GM12878 (cell line): ENCODE data around the gene PRKCE. TPM values are rescaled to one million over a fixed set of nuclear protein-coding genes. Genes with fewer than 3 reads are reported as not detected.

Experiments
- ATAC-seq: fragments of 200-7000 bp; cut with Tn5 transposase; 3 replicates; pipeline ENCODE4 v1.9.1; 2020; ENCODE audit warnings: mild to moderate bottlenecking, moderate library complexity
- BruUV-seq: library from RNA; stranded (reverse); fragments of 400-500 nt; replicated peaks from 2 replicates; lab custom pipeline; 2021; lab: Mats Ljungman, UMichigan
- CTCF ChIA-PET: fragments of 300-600 bp; sonication (Branson Sonifier 250); formaldehyde crosslinking; extraction: SDS; loops from one replicate; lab custom pipeline; 2021; ENCODE audit warnings: inconsistent platforms; lab: Yijun Ruan, JAX
- POLR2A ChIA-PET: fragments of 350-600 bp; formaldehyde crosslinking; extraction: SDS; loops from one replicate; lab custom pipeline; 2021; ENCODE audit warnings: inconsistent platforms; lab: Charles Lee
- RAD21 ChIA-PET: fragments of 300-600 bp; sonication (Branson Sonifier 250); formaldehyde crosslinking; loops from one replicate; lab custom pipeline; 2023; ENCODE audit warnings: antibody characterized with exemption; ENCODE audit not compliant: unreplicated experiment; lab: Charles Lee
- SMC1A ChIA-PET: fragments of 300-600 bp; sonication (Branson Sonifier 250); formaldehyde crosslinking; loops from one replicate; lab custom pipeline; 2023; ENCODE audit not compliant: unreplicated experiment, uncharacterized antibody; lab: Charles Lee
- DNase-seq: peaks from one replicate; pipeline ENCODE4 v3.0.0-alpha.2; 2011; ENCODE audit warnings: low read depth, low spot score
- FAIRE-seq: peaks from 3 replicates; lab custom pipeline; 2011; peaks lifted over from hg19 to GRCh38; lab: Jason Lieb, UNC
- H2AFZ ChIP-seq: 2 replicates; pipeline ENCODE4 v1.6.0; 2011; ENCODE audit warnings: low read depth, low read length, control low read depth; ENCODE audit not compliant: control insufficient read depth
- H3K27ac ChIP-seq: 2 replicates; pipeline ENCODE4 v1.5.1; 2011; ENCODE audit warnings: control low read depth; ENCODE audit not compliant: control insufficient read depth, insufficient read depth
- H3K27me3 ChIP-seq, 2 experiments: replicated peaks in 1 of 2; 2 replicates each; pipeline versions ENCODE4 v1.6.0 to v1.6.1; 2011; ENCODE audit warnings: low read length in 1 of 2; ENCODE audit not compliant: control insufficient read depth in 2 of 2, insufficient read depth in 2 of 2
- H3K36me3 ChIP-seq, 2 experiments: 2 replicates each; pipeline ENCODE4 v1.5.1; 2011; ENCODE audit warnings: low read length in 1 of 2; ENCODE audit not compliant: control insufficient read depth in 2 of 2, insufficient read depth in 2 of 2
- H3K4me1 ChIP-seq: 2 replicates; pipeline ENCODE4 v1.6.1; 2011; ENCODE audit warnings: mild to moderate bottlenecking, low read length, moderate library complexity, mixed read lengths; ENCODE audit not compliant: control insufficient read depth, insufficient read depth
- H3K4me2 ChIP-seq: 2 replicates; pipeline ENCODE4 v1.6.0; 2011; ENCODE audit warnings: control low read depth; ENCODE audit not compliant: control insufficient read depth, insufficient read depth
- H3K4me3 ChIP-seq: fragments of 200-600 bp; sonication (generic); 2 replicates; pipeline ENCODE4 v1.5.1; 2016
- H3K79me2 ChIP-seq: 2 replicates; pipeline ENCODE4 v1.6.0; 2011; ENCODE audit warnings: low read length; ENCODE audit not compliant: control insufficient read depth, insufficient read depth
- H3K9ac ChIP-seq: 2 replicates; pipeline ENCODE4 v1.8.0; 2011; ENCODE audit warnings: low read length, control low read depth, mixed read lengths; ENCODE audit not compliant: control insufficient read depth, insufficient read depth
- H3K9me3 ChIP-seq: replicated peaks from 3 replicates; pipeline ENCODE4 v1.5.1; 2011; ENCODE audit warnings: mild to moderate bottlenecking, low read length; ENCODE audit not compliant: control insufficient read depth, insufficient read depth
- H4K20me1 ChIP-seq: 2 replicates; pipeline ENCODE4 v1.6.0; 2011; ENCODE audit not compliant: control insufficient read depth, insufficient read depth
- ETV6 ChIP-seq, 2 experiments: fragments of 450-650 bp in 1 of 2; IDR thresholded peaks in 1 of 2; conservative IDR thresholded peaks in 1 of 2; 2 replicates each; pipeline ENCODE4 v1.6.1; 2014; ENCODE audit warnings: antibody characterized with exemption in 1 of 2, borderline replicate concordance in 1 of 2, low read depth in 1 of 2, mild to moderate bottlenecking in 1 of 2, moderate library complexity in 1 of 2
- IKZF1 ChIP-seq: fragments of 450-650 bp; conservative IDR thresholded peaks from 2 replicates; pipeline ENCODE4 v1.6.1; 2017; ENCODE audit warnings: antibody characterized with exemption, mild to moderate bottlenecking
- KLF5 ChIP-seq: fragments of 450-650 bp; IDR thresholded peaks from 2 replicates; pipeline ENCODE4 v1.6.1; 2014; ENCODE audit warnings: mild to moderate bottlenecking; ENCODE audit not compliant: partially characterized antibody
- MEF2B ChIP-seq: fragments of 450-650 bp; IDR thresholded peaks from 2 replicates; pipeline ENCODE4 v1.6.1; 2018; ENCODE audit warnings: mild to moderate bottlenecking, moderate library complexity; ENCODE audit not compliant: partially characterized antibody, poor library complexity, severe bottlenecking
- NFXL1 ChIP-seq: fragments of 450-650 bp; IDR thresholded peaks from 2 replicates; pipeline ENCODE4 v1.6.1; 2017; ENCODE audit warnings: antibody characterized with exemption, mild to moderate bottlenecking, borderline replicate concordance
- NR2C2 ChIP-seq: IDR thresholded peaks from 2 replicates; pipeline ENCODE4 v1.6.1; 2011; ENCODE audit warnings: borderline replicate concordance, low read depth; ENCODE audit not compliant: control insufficient read depth, insufficient read length
- POU2F2 ChIP-seq: IDR thresholded peaks from 3 replicates; pipeline ENCODE4 v1.6.1; 2011; ENCODE audit warnings: low read depth, mild to moderate bottlenecking, low read length, borderline replicate concordance
- RB1 ChIP-seq: fragments of 450-650 bp; formaldehyde crosslinking; IDR thresholded peaks from 2 replicates; pipeline ENCODE4 v1.6.1; 2017; ENCODE audit warnings: mild to moderate bottlenecking, borderline replicate concordance
- SP1 ChIP-seq: IDR thresholded peaks from one replicate; pipeline ENCODE4 v1.6.1; 2011; ENCODE audit warnings: low read depth, low read length
- ZNF217 ChIP-seq: fragments of 450-650 bp; IDR thresholded peaks from 2 replicates; pipeline ENCODE4 v1.6.1; 2017; ENCODE audit warnings: antibody characterized with exemption, mild to moderate bottlenecking
- ZNF384 ChIP-seq: IDR thresholded peaks from 2 replicates; pipeline ENCODE4 v1.6.1; 2012; ENCODE audit warnings: low read depth, mild to moderate bottlenecking, low read length, improper control_type of control experiment, borderline replicate concordance
- ZNF622 ChIP-seq: fragments of 450-650 bp; IDR thresholded peaks from 2 replicates; pipeline ENCODE4 v1.6.1; 2017; ENCODE audit warnings: mild to moderate bottlenecking, inconsistent platforms
- WGBS: methylation state at CpG from one replicate; pipeline ENCODE4 v1.1.6; 2016; ENCODE audit warnings: low lambda C conversion rate; ENCODE audit not compliant: insufficient replicate concordance, insufficient coverage; ENCODE audit errors: missing lambda C conversion rate; 5-methylcytosine and 5-hydroxymethylcytosine counted together
- in situ Hi-C: fragments of 300-500 bp; cut with MboI; formaldehyde crosslinking; loops from 9 replicates; pipeline ENCODE4 v1.14.3; 2018; ENCODE audit warnings: mixed read lengths
- intact Hi-C: fragments of 100-400 bp; cut with micrococcal nuclease; formaldehyde crosslinking; loops from one replicate; pipeline ENCODE4 v1.14.2; 2022; ENCODE audit not compliant: unreplicated experiment
- polyA plus RNA-seq, 11 experiments: library from polyadenylated mRNA; depleted of rRNA in 4 of 11; unstranded in 6 of 11; stranded (reverse) in 5 of 11; fragments of >200 nt; fragmentation: Nextera tagmentation in 4 of 11; fragmentation: Illumina TruSeq in 1 of 11; extraction: Ambion mirVana in 4 of 11; extraction: Trizol in 1 of 11; gene quantifications; 1 replicate in 1 of 11; 2 replicates in 10 of 11; pipeline versions ENCODE4 v1.2.1 to v1.2.3, GENCODE V29; 2011 to 2016; ENCODE audit warnings: inconsistent platforms in 2 of 11, missing spikeins in 2 of 11, low read depth in 1 of 11
- total RNA-seq, 4 experiments: library from RNA; depleted of rRNA in 3 of 4; stranded (reverse); fragments of >200 nt in 3 of 4; fragmentation: Illumina TruSeq in 1 of 4; extraction: Trizol in 1 of 4; gene quantifications; 2 replicates each; pipeline versions ENCODE4 v1.2.1 to v1.2.3, GENCODE V29; 2013 to 2021
- TF ChIP-seq, protein P1 (sequence below): IDR thresholded peaks from 2 replicates; pipeline ENCODE4 v1.6.1; 2012; ENCODE audit warnings: low read depth, low read length, improper control_type of control experiment

Gene PRKCE
- total and polyA plus RNA-seq, 10 of the 15 experiments (the other 5 are each of a cell fraction or from before 2014, with no cell fraction given): 2.6 to 28.2 (median 11.3) TPM

DNA sequence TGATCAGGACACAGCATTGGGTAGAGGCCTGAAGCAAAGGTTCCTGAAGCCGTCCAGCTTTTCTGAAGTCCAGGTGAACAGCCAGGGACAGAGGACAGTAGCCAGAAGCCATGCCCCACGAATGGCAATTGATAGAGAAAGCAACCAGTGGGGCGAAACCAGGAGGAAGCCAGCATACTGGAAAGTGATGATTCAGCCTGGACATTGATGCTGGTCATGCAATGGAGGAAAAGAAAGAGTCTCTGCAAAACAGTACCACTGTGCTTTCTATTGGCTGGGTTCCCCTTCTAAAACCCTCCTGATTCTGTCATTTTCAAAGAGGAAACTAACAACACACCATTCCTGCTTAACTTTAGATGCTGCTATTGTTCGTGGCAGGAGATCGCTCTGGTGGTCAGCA is 424.4 kb downstream of the PRKCE start:
- no TSS peak for BruUV-seq
- RAD21 ChIA-PET: no interaction called here
- CTCF ChIA-PET: interaction anchor here (1.6 kb wide), 1 partner anchor 11 kb away, joined by 5 read pairs; no protein-coding TSS in a partner anchor
- intact Hi-C loops (no loop called here), in situ Hi-C loops (no loop called here)
- 75% methylated on average over 5 of the region's 5 CpGs for WGBS
- no peak overlapping the region for H2AFZ ChIP-seq
- H3K79me2 ChIP-seq: no peaks in the 10 kb centered on the region
- no peak for DNase-seq
- no peak for FAIRE-seq
- H3K4me1 ChIP-seq: no peaks in the 10 kb centered on the region
- SMC1A ChIA-PET: interaction anchor here (1.5 to 5.0 kb wide), 2 partner anchors 13 to 15 kb away, joined by 3 to 22 read pairs; no protein-coding TSS in a partner anchor
- no peaks in the 10 kb centered on the region for H4K20me1 ChIP-seq
- POLR2A ChIA-PET: no interaction called here
- no peaks in the 10 kb centered on the region; a peak in 1 of 4 replicates for H3K36me3 ChIP-seq
- no peak overlapping the region for H3K4me2 ChIP-seq
- ATAC-seq: no peak
- H3K4me3 ChIP-seq: no peak overlapping the region
- no peak overlapping the region for H3K27ac ChIP-seq
- no peak overlapping the region for H3K9ac ChIP-seq
- no peaks in the 10 kb centered on the region for H3K9me3 ChIP-seq
- TF ChIP-seq RB1 (no peak), IKZF1 (no peak), POU2F2 (no peak), ZNF217 (no peak), ETV6 (conservative IDR thresholded peaks at IDR 0.05 in 1 of 2, IDR thresholded peaks at IDR 0.05 in 1 of 2; ENCODE audit: borderline replicate concordance in 1 of 2, low read depth in 1 of 2) (no peak), NR2C2 (no peak)
- H3K27me3 ChIP-seq: no peaks in the 10 kb centered on the region

DNA sequence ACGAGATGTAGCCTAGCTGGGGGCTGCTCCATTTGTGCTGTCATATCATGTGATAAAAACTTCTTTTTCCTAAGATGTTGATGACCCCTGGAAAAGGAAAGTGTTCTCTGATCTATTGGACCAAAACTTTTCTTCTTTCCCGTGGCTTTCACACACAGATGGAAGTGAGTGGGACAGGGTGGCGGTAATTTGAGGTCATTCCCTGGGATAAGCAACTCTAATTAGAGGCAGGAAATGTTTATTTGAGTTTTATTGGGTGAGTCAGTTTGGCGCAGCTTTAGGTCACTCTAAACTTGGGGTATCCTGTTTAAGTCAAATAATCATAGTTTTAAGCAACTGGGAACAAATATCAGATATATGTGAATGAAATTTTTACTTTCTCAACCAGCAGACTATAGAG is 424.8 kb downstream of the PRKCE start:
- FAIRE-seq: no peak
- Histone ChIP-seq H3K9me3 (no peaks in the 10 kb centered on the region), H3K4me2 (no peak overlapping the region), H2AFZ (no peak overlapping the region), H3K79me2 (no peaks in the 10 kb centered on the region), H4K20me1 (no peaks in the 10 kb centered on the region), H3K27me3 (no peaks in the 10 kb centered on the region), H3K9ac (no peak overlapping the region)
- DNase-seq: no peak
- ChIA-PET CTCF (interaction anchor here (1.6 kb wide), 1 partner anchor 11 kb away, joined by 5 read pairs; no protein-coding TSS in a partner anchor), SMC1A (no interaction called here), POLR2A (no interaction called here)
- BruUV-seq: no TSS peak
- intact Hi-C loops: no loop called here
- WGBS: 72% methylated on average over 4 of the region's 4 CpGs
- TF ChIP-seq SP1: no peak
- TF ChIP-seq MEF2B: no peak
- no peak for TF ChIP-seq NFXL1
- no peak for TF ChIP-seq KLF5
- TF ChIP-seq, protein P1, sequence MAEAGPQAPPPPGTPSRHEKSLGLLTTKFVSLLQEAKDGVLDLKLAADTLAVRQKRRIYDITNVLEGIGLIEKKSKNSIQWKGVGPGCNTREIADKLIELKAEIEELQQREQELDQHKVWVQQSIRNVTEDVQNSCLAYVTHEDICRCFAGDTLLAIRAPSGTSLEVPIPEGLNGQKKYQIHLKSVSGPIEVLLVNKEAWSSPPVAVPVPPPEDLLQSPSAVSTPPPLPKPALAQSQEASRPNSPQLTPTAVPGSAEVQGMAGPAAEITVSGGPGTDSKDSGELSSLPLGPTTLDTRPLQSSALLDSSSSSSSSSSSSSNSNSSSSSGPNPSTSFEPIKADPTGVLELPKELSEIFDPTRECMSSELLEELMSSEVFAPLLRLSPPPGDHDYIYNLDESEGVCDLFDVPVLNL: no peak
- TF ChIP-seq ZNF384: no peak
- TF ChIP-seq ZNF622: no peak
- TF ChIP-seq, all 136 proteins: peak for 0
- Histone ChIP-seq H3K27ac (no peak overlapping the region), H3K4me3 (no peak overlapping the region), H3K36me3 (no peaks in the 10 kb centered on the region; a peak in 1 of 4 replicates), H3K4me1 (no peaks in the 10 kb centered on the region)
- in situ Hi-C loops: no loop called here
- RAD21 ChIA-PET: no interaction called here
- no peak for ATAC-seq
